ENCODE measurements around the gene HABP4.

Gene HABP4

DNA sequence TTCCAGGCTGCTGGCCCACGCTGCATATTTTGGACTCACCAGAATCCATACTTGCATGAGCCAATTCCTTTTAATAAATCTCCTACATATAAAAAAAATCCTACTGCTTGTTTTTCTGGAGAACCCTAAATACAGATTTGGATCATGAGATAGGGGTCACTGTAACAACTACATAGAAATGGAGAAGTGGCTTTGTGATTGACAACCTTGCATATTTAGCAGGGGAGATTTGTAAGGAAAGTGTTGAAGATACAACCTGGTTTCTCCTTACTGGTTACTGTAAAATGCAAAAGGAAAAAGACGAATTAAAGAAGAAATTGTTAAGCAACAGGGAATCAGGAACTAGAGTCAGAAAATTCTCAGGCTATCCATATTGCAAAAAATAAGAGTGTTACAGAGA lies 74.8 kb downstream of the HABP4 start:
- no peak for DNase-seq

DNA sequence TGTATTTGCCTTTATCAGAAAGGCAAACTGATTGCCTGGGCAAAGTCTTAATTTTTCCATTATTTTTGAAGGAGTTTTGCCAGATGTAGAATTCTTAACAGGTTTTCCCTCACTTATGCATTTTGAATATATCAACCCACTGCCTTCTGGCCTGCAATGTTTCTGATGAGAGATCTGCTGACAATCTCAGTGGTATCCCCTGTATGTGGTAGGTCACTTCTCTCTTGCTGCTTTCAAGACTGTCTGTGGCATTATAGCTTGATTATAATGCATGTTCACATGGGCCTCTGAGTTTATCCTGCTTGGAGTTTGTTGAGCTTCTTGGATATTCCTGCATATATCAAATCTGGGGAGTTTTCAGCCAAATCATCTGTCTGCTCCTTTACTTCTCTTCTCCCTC lies 82.2 kb downstream of the HABP4 start:
- DNase-seq, result no peak

- DNase-seq, result no peak
Observed at GRCh38 chr9:96540106-96540505, 90.1 kb downstream of the HABP4 start.

All from central memory CD4-positive, alpha-beta T cell (primary cell).